COLO829 (cell line): Measurements from ENCODE around the gene MAD1L1.

Source experiments
- DNase-seq: peaks from one replicate; pipeline ENCODE4 v3.0.0; 2012; ENCODE audit warnings: low spot score

Gene MAD1L1

DNA sequence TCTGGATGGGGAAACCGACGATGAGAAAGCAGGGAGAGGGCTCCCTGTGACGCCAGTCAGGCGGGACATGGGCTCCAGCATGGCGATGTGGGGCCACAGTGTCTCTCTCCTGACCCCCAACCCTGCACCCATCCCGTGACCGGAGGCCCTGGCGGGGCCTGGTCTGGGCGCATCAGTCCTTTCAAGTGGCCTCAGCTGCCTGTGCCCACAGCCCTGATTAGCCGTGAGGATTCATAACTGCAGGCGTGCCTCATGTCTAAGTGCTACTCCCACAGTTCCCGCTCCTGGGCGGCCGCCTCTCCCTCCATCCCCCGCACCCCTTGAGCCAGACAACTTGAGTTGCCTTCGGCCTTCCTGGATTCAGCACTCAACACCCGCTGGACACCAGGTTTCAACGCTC, 321.9 kb downstream of the MAD1L1 start:
- DNase-seq = no peak

DNA sequence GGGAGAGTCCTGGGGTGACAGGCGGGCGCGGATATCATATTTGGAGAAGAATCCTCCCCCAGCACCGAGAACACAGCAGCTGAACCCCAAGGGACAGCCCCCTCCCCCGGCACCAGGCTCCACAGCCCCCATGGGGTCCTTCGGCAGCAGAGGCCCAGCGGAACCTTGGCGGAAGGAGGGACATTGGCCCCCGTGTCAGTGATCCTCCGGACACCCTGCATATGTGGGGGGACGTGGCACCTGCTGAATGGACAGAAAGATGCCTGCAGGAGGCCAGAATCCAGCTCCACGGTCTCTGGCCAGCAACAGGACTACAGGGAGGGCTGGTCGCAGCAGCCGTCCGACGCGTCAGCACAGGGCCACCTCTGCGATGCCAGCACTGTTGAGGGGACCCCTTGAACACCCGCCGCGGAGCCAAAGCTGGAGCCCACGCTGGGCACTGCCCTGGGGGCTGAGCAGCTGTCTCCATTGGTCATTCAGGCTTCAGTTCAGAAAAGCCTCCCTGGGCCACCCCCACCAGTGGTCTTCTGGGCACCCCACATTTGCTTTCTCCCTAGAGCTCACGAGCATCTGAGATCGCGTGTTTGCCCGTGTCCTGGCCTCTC, 322.6 kb downstream of the MAD1L1 start:
- no peak for DNase-seq

DNA sequence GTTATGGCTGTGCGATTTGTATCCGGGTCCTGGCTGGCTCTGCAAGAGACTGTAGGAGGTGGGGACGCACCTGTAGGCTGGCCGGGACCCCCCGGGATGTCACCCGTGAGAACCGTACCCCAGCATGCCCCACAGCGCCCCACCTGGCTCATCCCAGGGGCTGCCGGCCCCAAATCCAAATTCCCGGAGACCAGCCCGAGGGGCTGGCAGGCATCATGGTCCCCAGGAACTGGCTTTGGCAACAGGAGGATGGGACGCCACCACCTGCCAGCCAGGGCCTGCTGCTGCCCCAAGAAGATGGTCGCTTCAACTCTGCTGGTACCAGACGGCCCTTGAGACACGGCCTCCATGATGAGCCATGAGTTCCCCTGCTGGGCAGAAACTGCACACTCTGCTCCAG, 323.3 kb downstream of the MAD1L1 start:
- no peak for DNase-seq

DNA sequence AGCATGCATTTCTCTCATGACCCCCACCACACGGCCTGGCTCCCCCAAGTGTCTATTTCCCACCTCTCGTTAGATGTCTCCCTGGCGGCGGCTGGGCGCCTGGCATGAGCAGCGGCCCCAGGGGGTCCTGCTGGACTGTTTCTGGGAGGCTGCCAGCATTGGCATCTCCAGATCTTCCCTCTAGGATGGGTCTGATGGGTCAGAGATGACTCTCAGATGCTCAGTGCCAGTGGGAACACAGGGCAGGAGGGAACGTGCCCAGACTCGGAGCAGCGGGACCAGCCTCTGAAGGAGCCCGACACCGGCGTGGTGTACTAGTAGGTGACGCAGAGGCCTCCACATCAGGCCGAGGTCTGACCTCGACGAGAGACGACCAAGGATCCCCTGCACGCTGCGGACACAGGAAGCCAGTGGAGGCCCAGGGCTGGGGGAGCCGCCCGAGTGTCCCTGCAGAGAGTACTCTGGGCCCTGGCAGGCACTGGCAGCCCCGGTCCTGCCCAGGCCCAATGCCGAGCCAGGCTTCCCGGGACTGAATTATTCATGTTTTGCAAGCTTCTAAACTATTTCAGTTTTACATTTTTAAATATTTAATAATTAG, 323.8 kb downstream of the MAD1L1 start:
- no peak for DNase-seq

DNA sequence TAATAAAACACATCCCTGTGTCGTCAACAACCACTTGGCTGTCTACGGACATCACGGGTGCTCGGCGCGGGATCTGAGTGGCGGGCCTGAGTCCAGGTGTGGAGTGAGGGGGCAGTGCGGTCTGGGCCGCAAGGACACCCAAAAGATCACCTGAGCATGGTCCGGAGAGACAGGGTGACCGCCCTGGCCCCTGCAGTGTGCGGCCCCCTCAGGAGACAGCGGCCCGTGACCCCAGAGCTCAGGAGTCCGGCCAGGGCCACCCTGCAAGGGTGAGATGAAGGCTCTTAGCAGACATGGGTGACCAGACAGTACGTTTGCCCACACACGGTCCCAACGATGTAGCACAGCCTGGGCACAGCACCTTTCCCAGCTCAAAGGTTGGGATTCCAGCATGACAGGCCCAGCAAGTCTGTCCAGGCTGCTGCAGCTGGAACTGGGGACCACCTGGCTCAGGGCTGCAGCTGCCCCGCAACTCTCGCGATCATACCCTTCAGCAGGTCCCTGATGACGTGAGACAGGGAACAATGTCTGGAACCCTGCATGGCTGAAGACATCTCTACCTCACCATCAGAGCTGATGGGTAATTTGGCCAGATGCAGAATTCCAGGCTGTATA, 324.9 kb downstream of the MAD1L1 start:
- DNase-seq = no peak

DNA sequence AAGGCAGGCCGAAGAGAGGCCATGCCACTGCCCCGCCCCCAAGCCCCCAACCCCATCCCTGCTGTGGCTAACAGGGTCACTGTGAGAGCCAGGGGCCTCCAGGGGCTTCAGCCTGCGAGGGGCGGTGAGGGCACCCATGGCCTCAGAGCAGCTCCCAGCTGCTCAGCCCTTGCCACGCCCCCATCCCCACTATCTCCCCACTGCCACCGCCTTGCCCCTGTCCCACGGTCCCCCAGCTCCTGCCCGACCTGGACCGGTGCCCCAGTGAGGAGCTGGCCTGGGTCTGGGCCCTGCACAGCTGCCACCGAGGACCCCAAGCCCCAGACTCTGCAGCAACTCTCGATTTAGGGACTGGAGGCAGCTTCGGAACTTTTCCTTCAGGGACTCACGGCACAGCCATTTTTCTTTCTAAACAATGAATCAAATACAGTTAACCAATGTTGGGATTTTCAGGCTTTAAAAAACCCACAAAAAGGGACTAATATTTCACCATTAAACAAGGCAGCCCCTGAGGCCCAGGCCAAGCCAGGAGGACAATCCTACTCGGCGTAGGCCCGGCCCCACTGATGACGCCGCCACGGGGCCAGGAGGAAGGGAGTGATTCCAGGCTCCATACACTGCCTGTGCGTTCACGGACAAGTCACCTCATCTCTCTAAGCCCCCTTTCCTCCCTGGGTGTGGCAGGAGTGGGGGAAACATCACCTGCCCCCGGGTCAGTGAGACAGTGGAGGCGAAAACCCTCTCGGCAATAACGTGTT, 325.6 kb downstream of the MAD1L1 start:
- no peak for DNase-seq

DNA sequence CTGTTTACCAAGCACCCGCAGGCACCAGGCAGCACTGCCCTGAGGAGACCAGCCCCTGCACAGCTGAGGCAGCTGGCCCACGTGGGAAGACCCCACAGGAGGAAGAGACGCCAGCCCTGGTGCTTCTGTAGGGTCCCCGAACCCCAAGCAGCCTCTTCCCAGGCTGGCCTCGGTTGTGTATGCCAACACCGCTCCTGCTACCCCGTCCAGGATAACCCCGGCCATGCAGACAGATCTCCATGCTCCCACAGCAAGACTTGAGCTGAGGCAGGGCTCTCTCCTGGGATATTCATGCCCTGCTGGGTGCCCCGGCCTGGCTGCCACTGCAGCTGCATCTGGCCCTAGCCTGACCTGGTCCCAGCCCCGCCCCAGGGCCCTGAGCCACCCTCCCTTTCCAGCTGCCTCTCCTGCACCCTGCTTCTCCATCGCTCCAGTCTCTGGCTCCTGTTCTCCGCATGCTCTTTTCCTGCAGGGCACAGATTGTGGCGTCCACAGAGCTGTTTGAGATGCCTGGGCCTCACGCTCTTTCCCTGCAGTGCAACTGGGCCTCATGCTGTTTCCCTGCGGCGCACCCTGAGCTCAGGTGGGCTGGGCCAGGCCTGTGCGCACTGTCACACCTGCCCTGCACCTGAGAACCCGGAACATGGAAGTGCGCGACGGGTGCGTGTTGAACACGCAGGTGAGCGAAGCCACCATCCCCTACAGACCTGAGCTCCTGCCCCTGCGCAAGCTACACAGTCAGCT, 326.5 kb downstream of the MAD1L1 start:
- no peak for DNase-seq

DNA sequence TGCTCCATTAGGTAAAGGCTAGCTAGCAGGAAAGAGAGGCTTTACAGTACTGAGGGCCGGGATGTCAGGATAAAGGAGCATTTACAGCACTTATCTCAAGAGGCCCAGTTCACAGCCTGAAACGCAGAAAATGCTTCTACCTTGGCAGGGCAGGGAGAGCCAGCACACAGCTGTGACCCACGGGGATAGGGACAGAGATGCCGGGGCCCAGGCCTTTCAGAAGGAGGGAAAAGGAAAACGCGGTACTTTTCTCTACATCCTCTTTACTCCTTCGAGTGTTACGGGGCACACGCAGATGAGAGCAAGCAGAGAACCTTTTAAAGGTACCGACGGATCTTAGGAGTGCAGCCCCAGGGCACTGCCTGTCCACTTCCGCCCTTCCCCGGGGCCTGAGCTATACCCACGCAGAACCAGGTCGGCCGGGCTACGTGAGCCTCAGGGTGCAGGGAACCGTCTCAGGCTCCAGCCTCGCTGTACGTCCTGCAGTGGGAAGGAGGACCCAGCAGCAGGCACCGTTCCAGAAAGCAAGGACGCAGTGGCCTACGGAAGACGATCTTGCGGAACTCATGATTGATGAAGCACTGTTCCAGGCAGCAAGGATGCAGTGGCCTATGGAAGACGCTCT, 330.4 kb downstream of the MAD1L1 start:
- no peak for DNase-seq

DNA sequence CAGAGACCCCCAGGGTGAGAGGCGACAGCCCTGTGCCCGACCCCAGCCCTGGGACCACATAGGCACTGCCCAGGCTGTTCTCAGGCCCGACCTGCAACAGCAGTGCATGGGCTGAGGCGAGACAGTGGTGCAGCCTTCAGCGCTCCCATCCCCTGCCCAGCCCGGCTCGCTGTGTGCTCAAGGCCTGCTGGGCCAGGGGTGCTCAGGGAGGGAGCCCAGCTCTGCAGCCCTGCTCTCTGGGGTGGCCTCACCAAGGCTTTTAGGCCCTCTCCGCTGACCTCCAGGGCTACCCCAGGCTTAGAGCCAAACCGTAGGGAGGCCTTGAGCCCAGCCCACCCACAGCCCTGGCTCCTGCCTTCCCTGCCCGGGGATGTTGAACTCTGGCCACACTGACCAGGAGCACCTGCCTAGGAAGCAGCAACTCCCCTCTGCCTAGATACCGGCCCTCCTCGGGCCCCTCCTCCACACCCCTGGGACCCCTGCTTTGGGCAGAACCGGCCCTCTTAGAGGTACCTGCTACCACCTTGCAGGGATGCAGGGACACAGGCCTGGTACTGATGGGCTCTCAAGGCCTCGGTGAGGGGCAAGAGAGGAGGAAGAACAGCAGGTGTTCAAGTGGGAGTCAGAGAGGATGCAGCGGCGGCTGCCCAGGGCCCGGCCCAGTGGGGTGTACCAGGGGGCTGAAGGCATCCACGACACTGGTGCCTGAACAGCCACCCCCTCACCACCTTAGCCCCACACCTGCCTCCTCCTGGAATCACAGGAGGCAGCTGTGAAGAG, 331.1 kb downstream of the MAD1L1 start:
- no peak for DNase-seq

DNA sequence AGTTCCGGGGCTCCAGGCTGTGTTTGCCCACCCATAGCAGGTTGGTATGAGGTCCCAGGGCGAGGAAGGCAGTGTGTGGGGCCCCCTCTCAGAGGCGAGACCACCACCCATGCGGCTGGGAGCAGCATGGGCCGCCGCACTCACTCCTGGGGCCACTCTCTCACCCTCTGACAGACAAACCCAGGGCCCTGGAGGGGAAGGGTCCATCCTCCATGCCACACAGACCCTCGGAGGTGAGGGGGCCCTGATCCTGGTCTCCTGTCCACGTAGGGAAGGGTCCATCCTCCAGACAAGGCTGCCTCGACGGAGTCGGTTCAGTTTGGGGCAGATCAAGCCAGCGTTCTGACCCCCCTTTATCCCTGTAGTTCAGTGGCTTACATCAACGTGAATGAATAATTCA, 331.9 kb downstream of the MAD1L1 start:
- DNase-seq = no peak

DNA sequence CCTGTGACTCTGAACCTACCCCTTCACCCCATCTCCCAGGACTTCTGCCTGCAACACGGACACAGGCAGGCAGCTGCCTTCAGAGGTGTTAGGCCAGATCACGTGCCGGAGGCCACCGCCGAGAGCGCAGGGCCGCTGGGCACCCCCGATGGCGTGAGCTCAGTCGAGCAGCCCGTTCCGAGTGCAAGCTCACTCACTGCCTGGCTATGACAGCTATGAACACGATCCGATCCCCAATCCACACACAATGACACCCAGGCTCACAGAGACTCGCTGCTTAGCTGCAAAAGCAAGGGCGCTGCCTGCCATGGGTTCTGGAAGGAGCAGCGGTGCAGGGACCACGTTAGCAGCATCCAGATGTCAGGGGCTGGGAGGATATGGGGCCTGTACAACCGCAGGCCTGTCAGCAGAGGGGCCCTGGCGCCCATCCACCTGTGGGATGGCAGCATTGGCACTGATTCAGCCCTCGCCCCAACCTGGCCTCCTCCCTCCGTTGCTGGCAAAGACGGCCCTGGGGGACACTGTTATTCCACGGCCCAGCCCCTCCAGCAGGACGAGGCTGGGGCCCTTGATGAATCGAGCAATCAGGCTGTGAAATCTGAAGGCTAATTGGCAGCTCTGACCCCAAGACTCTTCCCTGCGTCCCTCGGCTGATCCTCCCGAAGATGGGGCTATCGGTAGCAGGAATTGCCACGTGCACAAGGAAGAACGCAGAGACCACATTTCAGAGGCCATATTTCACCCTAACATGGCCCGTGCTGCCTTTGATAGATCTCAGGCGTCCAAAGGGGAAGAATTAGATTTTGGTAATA, 332.6 kb downstream of the MAD1L1 start:
- no peak for DNase-seq

DNA sequence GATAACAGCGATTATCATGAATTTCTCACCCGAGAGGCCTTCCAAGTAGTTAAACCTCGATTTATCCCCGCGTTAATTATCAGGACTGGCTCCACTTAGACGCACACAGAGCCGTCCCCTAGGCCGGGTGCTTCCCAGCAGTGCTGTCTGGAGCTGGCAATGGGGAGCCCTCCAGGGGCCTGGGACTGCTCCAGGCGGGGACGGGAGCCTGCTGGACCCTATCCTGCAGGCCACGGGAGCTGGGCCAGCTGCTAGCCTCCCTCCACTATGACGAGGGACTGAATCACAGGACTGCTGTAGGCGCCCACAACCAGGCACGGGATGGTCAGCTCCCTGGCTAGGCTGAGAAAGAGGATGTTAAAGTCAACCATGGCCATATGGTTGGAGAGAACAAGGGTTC, 333.5 kb downstream of the MAD1L1 start:
- DNase-seq = no peak

DNA sequence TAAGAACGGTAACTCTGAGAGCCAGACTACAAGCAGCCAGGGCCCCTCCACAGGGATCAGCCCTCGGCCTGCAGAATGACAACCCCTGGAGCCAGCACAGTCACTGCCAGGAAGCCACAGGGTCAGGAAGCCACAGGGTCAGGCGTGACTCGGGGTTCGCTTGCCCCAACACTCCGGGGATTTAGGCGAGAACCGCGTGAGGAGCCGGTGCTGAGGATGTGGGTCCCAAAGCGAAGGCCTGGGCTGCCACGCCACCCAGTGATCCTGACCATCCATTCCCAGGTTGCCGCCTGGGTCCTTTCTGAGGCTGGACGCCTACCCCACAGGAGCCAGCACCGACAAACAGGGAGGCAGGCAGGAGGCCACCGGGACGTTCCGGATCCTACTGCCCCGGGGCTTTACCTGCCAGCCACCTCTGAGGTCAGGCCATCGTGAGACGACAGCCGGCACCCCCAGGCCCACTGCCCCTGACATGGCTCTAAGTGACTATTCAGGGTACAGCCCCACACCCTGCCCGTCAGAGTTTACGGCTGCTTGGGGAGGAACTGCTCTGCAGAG, 334.0 kb downstream of the MAD1L1 start:
- no peak for DNase-seq

DNA sequence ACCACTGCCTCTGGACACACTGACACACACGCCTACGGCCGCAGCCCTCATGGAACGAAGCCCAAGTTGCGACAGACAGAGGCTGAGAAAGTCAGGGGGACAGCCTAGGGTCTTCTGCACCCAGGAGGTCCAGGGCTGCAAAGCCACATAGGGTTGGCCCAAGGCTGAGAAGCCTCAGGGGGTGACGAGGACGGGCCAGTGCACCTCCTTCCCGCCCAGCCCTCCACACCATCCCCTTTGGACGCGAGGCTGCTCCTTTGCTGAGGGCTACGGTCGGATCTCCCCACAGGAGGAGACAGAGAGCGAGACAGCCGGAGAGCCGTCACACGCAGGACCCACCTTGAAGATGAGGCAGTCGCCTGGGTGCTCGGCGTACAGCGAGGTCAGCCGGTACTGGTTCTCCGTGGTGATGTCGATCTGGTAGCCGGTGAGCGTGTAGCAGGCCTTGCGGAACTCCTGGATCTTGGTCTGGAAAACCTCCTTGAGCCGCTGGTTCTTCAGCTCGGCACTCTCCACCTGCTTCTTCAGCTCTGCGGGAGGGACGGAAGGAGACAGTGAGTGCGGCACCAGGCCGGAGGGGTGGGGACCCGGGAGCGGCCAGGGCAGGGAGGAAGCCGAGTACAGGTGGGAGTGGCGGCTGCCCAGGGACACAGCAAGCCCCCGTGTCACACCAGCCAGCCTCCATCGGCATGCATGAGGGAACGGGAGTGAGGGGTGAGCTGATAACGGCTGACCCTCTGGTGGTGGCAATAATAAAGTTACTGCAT, 334.7 kb downstream of the MAD1L1 start:
- no peak for DNase-seq

DNA sequence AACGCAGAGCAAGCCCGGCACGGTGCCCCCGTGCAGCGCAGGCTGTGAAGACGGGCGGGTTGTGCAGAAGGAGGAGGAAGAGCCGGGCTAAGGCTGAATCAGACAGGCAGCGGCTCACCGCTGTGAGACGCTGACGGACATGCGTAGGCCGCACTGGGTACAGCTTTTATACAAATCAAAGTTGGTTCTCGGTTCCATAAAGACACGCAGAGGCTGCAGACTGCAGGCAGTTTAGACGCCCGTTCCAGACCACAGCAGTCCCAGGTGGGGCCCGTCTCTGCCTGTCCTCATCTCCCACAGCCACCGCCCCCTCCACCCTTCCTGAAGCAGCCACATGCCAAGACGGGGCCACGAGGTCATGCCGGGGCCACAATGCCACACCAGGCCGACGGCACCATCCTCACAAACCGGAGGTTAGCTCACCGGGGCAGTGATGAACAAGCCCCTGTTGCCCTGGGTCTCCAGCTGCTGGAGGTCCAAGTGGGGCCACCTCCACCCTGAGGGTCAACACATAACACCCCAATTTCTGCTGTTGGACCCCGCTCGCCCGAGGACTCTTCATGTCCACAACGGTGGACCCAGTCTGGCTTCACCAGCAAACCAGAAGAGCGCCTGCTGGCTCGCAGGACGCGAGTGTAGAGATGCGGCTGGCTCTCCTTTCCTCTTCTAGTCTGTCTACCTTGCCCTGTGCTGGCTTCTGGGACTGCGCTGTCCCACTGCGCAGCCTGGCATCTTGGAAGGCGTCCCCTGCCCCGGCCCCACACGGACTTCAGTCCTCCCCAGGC, 335.5 kb downstream of the MAD1L1 start:
- DNase-seq = no peak

DNA sequence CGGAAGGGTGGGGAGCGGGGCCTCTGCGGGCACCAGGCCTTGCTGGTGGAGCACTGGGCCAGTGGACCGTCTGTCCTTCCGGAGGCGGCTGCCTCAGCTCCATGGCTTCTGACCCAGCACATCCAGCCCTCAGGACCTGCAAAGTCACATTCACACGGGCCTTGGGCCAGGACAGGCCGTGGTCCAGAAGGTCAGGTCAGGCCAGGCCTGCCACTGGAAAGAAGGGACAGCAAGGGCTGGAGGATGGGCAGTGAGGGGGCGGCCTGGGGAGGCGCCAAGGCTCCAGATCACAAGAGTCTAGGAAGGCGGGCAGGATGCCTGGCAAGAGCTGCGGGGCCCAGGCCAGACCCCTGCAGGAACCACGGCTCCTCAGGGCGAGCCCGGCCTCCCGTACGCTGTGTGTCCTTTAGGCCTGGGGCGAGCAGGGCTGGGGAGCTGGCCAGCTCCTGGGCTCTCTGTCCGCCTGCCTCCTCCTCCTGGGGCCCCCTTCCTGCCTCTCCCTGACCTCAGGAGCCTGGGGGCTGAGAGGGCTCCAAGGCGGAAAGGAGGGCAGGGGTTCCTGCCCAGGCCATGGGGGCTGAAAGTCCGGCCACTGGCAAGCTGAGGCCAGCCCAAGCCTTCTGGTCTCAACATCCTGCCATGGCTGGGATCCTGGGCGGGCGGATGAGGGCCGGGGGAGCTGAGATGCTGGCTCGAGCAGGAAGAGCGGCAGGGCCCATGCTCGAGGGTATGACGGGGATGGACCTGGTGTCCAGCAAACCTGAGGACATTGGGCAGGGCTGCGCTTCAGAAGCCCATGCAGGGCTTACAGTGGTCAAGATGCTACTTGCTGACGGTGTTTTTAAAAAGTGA, 336.9 kb downstream of the MAD1L1 start:
- DNase-seq = no peak

DNA sequence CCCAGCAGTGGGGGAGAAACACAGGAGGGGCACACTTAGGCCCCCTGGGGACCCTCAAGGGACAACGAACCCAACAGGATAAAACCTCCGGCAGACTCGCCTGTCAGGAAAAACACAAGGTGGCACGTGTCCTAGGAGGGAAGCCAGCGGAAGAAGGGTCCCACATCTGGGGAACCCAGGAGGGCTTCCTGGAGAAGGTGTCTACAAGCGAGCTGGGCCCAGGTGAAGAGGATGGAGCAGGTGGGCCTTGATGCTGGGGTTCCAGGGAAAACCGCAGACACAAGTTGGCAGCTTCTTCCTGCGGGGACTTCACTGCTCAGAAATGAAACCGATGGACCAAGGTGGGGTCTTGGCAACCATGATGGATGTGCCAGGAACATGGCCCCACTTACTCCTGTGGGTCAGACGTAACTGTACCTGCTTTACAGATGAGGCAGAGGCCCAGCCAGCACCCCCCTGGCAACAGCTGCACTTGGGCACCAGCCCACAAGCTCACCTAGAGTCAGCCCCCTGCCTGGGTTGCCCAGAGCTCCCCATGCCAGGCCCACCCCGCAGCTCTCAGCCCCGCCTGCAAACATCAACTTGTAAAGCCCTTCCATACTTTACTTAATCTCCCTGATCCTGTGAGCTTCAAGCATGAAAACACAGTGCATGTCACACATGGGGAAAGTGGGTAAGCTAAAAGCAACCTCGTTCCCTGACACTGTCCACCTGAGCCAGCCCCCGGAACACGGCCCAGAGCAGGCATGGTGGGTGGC, 337.7 kb downstream of the MAD1L1 start:
- DNase-seq = no peak
